H1 (cell line): ENCODE measurements around the gene SBSN. TPM values are rescaled to one million over a fixed set of nuclear protein-coding genes. Genes with fewer than 3 reads are reported as not detected.

Experiments used
- CREB1 ChIP-seq: IDR thresholded peaks from 2 replicates; pipeline ENCODE4 v1.6.1; 2012; ENCODE audit warnings: inconsistent platforms
- CTBP2 ChIP-seq: IDR thresholded peaks from 2 replicates; pipeline ENCODE4 v1.7.0; 2011; ENCODE audit warnings: borderline replicate concordance, mild to moderate bottlenecking, moderate library complexity, mixed read lengths, low read length; ENCODE audit not compliant: insufficient read depth, insufficient read length
- JUN ChIP-seq: IDR thresholded peaks from 2 replicates; pipeline ENCODE4 v1.6.1; 2011; ENCODE audit warnings: low read depth, mild to moderate bottlenecking, improper control_type of control experiment, low read length
- POLR2AphosphoS5 ChIP-seq: IDR thresholded peaks from 2 replicates; pipeline ENCODE4 v1.6.1; 2011; ENCODE audit warnings: low read depth, low read length
- POU5F1 ChIP-seq: IDR thresholded peaks from 2 replicates; pipeline ENCODE4 v1.6.1; 2011; ENCODE audit warnings: low read depth, mild to moderate bottlenecking, low read length, moderate library complexity
- SIX5 ChIP-seq: IDR thresholded peaks from 2 replicates; pipeline ENCODE4 v1.6.1; 2011; ENCODE audit warnings: mild to moderate bottlenecking, low read depth, low read length
- TCF12 ChIP-seq: IDR thresholded peaks from 2 replicates; pipeline ENCODE4 v1.6.1; 2011; ENCODE audit warnings: low read depth, mild to moderate bottlenecking, low read length
- polyA plus RNA-seq, 7 experiments: library from polyadenylated mRNA; depleted of rRNA in 3 of 7; stranded (reverse) in 5 of 7; unstranded in 2 of 7; fragments of >200 nt in 5 of 7; fragments of 200-250 nt in 2 of 7; gene quantifications; 1 replicate in 5 of 7; 2 replicates in 1 of 7; 4 replicates in 1 of 7; pipeline versions ENCODE4 v1.2.1 to v1.2.3, GENCODE V29; 2011 to 2013; ENCODE audit warnings: missing spikeins in 2 of 7, mixed read lengths in 2 of 7
- total RNA-seq: library from RNA; stranded (reverse); fragmentation: NEBNext Ultra II Directional; extraction: Animal tissue kit (Norgen Biotek cat#: 25700); gene quantifications from 2 replicates; pipeline ENCODE4 v1.2.1, GENCODE V29; 2021

Gene SBSN
- total and polyA plus RNA-seq, 2 of the 8 experiments (the other 6 are each of a cell fraction or from before 2014, with no cell fraction given): not detected

DNA sequence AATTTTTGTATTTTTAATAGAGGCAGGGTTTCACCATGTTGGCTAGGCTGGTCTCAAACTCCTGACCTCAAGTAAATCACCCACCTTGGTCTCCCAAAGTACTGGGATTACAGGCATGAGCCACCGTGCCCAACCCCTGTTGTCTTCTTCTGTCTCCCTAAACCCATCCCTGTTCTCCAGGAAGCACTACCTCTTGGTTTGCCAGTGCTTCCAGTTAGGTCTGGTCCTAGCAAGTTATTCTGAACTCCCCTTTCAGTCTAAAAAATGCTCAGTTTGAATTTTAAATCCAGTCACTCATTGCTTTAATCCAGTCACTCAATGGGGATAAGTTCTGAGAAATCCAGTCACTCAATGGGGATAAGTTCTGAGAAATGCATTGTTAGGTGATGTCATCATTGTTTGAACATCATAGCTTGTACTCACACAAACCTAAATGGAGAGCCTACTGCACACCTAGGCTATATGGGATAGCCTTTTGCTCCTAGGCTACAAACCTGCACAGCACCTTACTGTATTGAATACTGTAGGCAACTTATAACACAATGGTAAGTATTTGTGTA is 43.4 kb upstream of the SBSN start (continued):
- TF ChIP-seq POU5F1 (no peak), POLR2AphosphoS5 (no peak), TCF12 (no peak), CREB1 (no peak), JUN (no peak), SIX5 (no peak), CTBP2 (no peak)
- TF ChIP-seq, all 59 proteins: peak for 0
